ENCODE measurements around the gene TMEM225B. TPM values are rescaled to one million over a fixed set of nuclear protein-coding genes. Genes with fewer than 3 reads are reported as not detected.

The TMEM225B gene
- total and polyA plus RNA-seq, 2 donors (not counting 1 experiment from before 2014, with no cell fraction given) = 0.86 to 0.95 TPM

DNA sequence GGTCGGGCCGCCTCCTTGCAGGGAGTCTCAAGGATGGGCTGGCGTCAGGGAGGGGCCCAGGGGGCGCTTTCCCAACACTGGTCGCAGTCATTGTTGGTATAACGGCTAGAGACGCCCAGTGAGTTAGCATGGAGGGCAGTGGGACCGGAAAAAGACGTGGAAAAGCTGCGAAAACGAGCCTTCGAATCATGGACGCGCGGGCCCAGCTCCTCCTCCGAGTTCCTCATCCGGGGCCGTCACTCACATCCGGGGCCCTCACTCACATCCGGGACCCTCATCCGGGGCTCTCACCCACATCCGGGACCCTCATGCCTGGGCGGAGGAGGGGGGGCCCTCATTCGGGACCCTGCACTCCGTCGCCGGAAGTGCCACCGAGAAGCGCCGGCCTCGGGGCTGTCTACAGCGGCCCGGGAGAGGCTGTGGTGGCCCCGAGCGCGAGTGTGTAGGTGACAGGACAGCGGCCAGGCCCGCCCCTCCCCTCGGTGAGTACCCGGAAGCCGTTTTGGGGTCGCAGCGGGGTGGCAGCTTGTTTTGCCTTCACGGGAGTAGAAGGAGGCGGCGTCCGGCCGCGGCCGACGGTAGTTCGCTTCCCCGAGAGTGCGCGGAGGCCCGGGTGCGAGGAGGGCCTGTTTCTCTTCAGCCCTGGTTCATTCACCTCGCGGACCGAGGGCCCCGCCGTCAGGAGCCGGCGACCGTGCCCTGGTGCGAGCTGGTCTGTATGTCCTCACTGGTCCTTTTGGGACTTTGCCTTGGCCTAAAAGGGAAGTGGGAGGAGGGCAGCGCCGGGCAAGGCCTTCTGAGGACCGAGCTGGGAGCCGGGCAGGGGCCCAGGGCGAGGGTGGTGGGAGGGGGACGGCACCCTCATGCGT, 39.5 kb upstream of the TMEM225B start, which contains the start of gene ZNF655:
Gene ZNF655 (plus strand): TSS at position 337 of the 869 bp plus-strand sequence. CDS start 1,918 bp downstream, outside the sequence.
- TF ChIP-seq, protein P1, sequence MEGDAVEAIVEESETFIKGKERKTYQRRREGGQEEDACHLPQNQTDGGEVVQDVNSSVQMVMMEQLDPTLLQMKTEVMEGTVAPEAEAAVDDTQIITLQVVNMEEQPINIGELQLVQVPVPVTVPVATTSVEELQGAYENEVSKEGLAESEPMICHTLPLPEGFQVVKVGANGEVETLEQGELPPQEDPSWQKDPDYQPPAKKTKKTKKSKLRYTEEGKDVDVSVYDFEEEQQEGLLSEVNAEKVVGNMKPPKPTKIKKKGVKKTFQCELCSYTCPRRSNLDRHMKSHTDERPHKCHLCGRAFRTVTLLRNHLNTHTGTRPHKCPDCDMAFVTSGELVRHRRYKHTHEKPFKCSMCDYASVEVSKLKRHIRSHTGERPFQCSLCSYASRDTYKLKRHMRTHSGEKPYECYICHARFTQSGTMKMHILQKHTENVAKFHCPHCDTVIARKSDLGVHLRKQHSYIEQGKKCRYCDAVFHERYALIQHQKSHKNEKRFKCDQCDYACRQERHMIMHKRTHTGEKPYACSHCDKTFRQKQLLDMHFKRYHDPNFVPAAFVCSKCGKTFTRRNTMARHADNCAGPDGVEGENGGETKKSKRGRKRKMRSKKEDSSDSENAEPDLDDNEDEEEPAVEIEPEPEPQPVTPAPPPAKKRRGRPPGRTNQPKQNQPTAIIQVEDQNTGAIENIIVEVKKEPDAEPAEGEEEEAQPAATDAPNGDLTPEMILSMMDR (IDR thresholded peaks at IDR 0.05) = no peak
- no peak for TF ChIP-seq EZH2 (IDR thresholded peaks at IDR 0.05; ENCODE audit: borderline replicate concordance, insufficient read depth, low read depth, low read length, poor library complexity, severe bottlenecking)
- Histone ChIP-seq H3K9ac (ENCODE audit: low read length) (peak within 1 kb of the TSS; percentile 92), H3K36me3 (replicated peaks in 1 of 2; ENCODE audit: control extremely low read depth in 1 of 2, control insufficient read depth in 1 of 2, extremely low read depth in 1 of 2, insufficient read depth in 2 of 2, low read length in 1 of 2) (peaks cover 19 to 43% of the 10 kb centered on the region in 2 experiments), H4K20me1 (ENCODE audit: control insufficient read depth, insufficient read depth, low read length, poor library complexity, severe bottlenecking) (peaks cover 25% of the 10 kb centered on the region), H3K4me1 (ENCODE audit: control insufficient read depth in 2 of 2, insufficient read depth in 2 of 2, low read length in 2 of 2) (peaks cover 19 to 25% of the 10 kb centered on the region in 2 donors), H3K4me3 (ENCODE audit: control extremely low read depth in 1 of 5, extremely low read depth in 1 of 5, insufficient read depth in 1 of 5, low read depth in 2 of 5, low read length in 4 of 5) (peak within 1 kb of the TSS; percentile 77 to 97 (median 92)), H3K4me2 (replicated peaks; ENCODE audit: low read depth, low read length, poor library complexity, severe bottlenecking) (peak within 1 kb of the TSS; percentile 96), H3K9me3 (ENCODE audit: control extremely low read depth in 1 of 3, control insufficient read depth in 2 of 3, insufficient read depth in 1 of 3, low read length in 2 of 3) (no peaks in the 10 kb centered on the region), H2AFZ (ENCODE audit: insufficient read depth, low read depth, low read length, poor library complexity, severe bottlenecking) (peak within 1 kb of the TSS; percentile 97), H3K27me3 (replicated peaks in 1 of 4; ENCODE audit: control extremely low read depth in 1 of 4, control insufficient read depth in 3 of 4, insufficient read depth in 4 of 4, low read length in 3 of 4) (no peaks in the 10 kb centered on the region), H3K27ac (ENCODE audit: low read length in 2 of 2) (peak within 1 kb of the TSS; percentile 91 to 98), H3K79me2 (ENCODE audit: control insufficient read depth, insufficient read depth, low read length) (peaks cover 80% of the 10 kb centered on the region)
- Mint-ChIP-seq H3K27me3 (no peaks in the 10 kb centered on the region), H3K4me3 (peak within 1 kb of the TSS; percentile 98), H3K27ac (peak within 1 kb of the TSS; percentile 98), H3K4me1 (peaks cover 42% of the 10 kb centered on the region), H3K9me3 (ENCODE audit: insufficient read depth) (no peaks in the 10 kb centered on the region)
- POLR2A ChIA-PET = interaction anchor here (0.6 to 2.8 kb wide), 14 partner anchors 8 to 870 kb away, joined by 3 to 33 read pairs (median 6); partner anchors contain the start of genes ARPC1A, BUD31, CPSF4 and PDAP1
- under 1% methylated on average over 70 of the region's 73 CpGs for WGBS (ENCODE audit: insufficient coverage)
- peak; percentile 80 for ATAC-seq (ENCODE audit: low read depth)
- peak; percentile 94 for DNase-seq
- intact Hi-C loops (cut with micrococcal nuclease) = loop anchor here (1.0 to 10.0 kb wide), 6 partner anchors 22 to 360 kb away; partner anchors contain the start of genes ARPC1B, TRIM4, ZNF789 and ZSCAN25
- CTCF ChIA-PET = interaction anchor here (0.6 to 1.3 kb wide), 3 partner anchors 21 to 737 kb away, joined by 3 to 4 read pairs (median 3); partner anchors contain the start of gene ZNF394

All from B cell (primary cell).